GM19397 (cell line): ENCODE data around the gene PRRX2.
"Not testable (repeated sequence)": the region's sequence is repeated elsewhere in the genome, so short reads cannot be mapped to it uniquely, and the experiment has no call there.

Experiments used
- ATAC-seq: cut with Tn5 transposase; IDR thresholded peaks from one replicate; pipeline ENCODE4 v1.9.1; 2021; ENCODE audit warnings: mild to moderate bottlenecking, moderate library complexity; ENCODE audit not compliant: unreplicated experiment

The PRRX2 gene

DNA sequence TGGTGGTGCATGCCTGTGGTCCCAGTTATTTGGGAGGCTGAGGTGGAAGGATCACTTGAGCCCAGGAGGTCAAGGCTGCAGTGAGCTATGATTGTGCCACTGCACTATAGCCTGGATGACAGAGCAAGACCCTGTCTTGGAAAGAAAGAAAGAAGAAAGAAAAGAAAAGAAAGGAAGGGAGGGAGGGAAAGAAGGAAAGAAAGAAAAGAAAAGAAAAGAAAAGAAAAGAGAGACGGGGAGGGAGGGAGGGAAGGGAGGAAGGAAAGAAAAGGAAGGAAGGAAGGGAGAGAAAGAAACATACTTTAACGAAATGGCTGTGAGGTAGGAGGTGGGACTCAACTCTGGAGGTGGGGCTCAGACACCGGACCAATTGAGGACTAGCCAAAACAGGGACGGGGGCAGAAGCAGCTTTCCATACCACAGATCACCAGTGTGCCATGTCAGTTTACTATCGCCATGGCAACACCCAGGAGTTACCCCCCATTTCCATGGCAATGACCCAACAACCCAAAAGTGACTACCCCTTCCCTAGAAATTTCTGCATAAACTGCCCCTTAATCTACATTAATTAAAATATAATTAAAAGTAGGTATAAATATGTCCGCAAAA is 66.1 kb downstream of the PRRX2 start:
- no peak for ATAC-seq

DNA sequence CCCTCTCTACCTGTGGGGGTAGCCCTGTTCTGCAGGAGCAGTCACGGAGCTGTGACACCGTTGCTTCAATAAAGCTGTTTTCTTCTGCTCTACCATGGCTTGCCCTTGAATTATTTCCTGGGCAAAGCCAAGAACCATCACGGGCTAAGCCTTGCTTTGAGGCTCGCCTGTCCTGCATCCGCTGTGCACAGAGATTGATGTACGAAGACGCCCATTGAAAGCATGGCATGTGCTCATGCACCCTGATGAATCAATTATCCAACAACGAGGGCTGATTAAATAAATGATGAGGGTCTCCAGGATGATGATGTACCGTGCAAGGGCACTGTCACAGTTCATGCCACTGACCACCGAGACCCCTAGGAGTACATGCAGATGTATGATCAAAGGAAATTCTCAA is 66.7 kb downstream of the PRRX2 start:
- ATAC-seq, result no peak

DNA sequence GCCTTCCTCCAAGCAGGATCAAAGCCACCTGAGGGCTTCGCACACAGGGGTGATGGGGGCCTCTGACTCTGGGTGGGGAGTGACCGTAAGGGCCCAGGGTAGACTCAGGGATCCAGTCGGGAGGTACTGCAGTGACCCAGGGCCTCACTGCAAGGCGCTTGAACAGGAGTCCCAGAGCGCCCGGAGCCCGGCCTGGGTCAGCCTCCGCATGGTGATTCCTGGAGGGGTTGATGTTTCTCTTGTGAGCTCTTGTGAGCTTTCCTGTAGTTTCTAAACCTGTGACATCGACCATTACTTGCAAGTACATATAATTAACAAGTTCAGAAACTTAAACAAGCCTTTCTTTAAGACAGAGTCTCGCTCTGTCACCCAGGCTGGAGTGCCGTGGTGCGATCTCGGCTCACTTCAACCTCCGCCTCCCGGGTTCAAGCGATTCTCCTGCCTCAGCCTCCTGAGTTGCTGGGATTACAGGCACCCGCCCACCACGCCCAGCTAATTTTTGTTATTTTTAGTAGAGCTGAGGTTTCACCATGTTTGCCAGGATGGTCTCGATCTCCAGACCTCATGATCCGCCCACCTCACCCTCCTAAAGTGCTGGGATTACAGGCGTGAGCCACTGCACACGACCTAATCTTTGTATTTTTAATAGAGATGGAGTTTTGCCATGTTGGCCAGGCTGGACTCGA is 67.6 kb downstream of the PRRX2 start:
- ATAC-seq, result no peak

DNA sequence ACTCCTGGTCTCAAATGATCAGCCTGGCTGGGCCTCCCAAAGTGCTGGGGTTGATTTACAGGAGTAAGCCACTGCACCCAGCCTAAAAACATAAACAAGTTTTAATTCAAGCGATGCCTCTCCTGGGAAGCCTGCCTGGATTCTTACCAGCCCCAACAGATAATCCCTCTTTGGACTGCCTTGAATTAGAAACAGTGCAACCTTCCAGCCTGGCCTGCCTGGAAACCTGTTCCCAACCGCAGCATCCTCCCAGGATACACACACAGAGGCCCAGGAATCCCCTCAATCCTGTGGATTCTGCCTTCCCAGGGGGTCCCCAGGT is 68.1 kb downstream of the PRRX2 start:
- ATAC-seq, result no peak

DNA sequence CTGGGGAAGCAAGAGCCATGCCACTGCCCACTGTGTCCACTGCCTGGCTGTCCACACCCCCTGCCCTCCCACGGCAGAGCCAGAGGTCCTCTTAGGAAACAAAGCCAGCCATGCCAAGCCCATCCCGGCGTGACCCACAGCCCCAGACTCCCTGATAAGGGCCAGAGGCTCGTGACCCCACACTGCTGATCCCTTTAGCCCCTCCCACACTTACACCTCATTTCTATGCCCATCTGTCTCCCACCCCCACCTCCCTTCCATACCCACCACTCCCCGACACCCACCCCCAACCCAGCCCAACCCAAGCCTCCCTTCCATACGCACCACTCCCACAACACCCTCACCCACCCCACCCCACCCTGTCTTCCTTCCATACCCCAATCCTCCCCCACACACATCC is 70.1 kb downstream of the PRRX2 start:
- no peak for ATAC-seq

DNA sequence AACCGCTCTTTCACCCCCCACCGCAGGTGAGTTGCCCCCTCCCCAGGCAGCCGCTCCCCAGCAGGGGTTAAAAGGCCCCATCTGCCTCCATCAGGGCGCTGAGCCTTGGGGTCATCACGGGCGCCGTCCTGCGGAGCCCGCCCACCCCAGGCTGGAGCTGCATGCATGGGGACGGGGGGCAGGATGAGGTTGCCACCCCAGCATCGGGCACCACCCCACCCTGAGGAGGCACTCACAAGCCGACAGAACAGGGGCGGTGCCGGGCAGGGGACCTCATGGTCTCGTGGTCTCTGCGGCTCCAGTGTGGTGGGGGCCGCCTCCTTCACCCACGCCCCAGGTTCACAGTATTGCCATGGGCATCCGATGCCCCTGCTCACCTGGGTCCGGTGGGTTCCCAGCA is 70.9 kb downstream of the PRRX2 start:
- no peak for ATAC-seq

DNA sequence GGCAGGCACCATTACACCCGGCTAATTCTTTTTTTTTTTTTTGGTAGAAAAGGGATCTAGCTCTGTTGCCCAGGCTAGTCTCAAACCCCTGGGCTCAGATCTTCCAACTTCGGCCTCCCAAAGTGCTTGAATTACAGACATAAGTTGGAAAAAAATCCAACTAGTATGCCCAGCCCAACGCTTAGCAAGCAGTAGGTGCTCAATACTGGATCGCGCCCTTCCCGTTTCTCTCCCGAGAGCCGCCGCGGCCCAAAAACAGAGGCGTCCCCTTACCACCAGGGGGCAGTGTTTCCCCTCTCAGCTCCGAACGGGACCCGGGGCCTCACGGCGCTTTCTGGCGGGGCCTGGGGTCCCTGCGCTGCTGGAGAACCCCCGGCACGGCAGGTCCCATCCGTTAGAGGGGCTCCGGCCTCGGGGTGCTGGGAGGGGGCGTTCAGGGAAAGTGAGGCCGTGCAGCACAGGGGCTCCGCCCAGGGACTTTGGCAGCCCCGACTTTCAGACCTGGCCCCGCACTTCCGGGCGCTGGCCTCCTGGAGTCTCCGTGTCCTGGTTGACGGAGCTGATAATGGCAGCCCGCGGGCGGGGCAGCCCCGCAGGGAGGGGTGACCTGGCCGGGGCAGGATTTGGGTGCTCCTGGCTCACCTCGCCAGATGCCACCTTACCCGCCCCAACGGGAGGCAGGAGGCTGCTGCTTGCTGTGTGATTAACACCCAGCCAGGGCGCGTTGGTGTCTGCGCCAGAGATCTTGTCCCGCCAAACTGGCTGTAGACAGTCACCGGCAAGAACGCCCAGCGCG is 72.2 kb downstream of the PRRX2 start:
- no peak for ATAC-seq

DNA sequence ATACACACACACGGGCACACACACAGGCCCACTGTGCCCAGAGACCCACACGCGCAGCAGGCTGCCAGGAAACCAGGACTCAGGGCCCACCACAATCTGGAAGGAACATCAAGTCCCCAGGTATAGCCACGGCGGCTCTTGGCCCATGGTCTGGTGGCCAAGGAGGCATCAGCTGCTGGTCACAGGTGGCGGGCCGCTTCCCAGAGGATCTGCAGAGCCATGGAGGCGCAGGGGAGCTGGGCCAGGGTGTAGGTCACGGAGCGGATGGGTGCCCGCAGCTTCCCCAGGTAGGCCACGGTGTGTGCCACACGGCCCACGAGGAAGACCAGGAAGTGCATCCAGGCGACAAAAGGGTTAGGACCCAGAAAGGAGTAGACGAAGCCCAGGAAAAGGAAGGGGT is 74.0 kb downstream of the PRRX2 start:
- ATAC-seq, result no peak

DNA sequence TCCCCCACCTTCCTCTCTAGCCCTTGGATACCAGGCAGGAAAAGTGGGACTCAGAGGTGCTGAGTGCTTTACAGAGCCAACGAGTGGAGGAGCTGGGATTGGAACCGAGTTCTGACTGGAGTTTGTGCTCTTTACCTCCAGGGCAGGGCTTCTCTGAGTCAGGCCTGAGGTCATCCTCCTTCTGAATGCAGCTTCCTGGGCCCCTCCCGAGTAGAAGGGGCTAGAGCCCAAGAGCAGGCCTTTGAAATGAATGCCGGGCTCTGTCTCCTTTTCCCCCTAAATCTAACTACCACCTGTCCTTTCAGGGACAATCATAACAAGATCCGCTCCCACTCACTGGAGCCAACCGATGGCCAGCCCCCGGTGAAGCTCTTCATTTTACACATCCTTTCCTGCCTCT is 74.7 kb downstream of the PRRX2 start:
- ATAC-seq, result no peak

DNA sequence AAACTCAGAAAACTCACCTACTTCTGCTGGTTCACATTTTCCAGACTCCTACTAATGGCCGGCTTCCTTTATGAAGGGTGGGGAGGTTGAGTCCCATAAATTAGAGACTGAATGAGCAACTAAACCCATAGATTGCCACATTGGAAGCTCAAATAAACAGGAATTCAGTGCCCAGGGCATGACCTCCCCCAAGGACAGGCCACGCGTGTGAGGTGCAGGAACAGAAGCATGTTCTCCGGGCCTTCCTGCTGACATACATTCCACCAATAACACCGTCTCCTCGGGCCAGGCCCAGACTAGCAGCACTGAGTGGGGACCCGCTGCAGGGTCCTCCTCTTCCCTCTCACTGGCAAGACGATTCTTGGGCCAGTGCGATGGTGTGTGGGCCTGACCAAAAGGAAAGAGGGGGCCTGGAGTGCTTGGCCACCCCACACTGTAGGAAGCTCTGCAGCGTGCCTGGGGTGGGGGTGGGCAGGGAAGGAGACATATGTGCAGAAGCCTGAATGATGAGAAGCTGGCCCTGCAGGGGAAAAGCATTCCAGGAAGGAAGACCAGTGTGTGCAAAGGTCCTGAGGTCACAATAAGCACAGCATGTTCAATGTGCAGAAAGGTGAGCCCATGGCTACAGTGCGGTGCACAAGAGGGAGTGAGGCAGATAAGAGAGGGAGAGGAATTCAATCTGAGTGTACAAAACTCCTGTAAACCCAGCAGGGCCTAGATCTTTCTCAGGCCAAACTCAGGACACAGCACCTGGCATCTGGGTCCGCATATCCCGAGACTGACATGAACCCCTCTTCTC is 75.4 kb downstream of the PRRX2 start:
- ATAC-seq, result no peak

DNA sequence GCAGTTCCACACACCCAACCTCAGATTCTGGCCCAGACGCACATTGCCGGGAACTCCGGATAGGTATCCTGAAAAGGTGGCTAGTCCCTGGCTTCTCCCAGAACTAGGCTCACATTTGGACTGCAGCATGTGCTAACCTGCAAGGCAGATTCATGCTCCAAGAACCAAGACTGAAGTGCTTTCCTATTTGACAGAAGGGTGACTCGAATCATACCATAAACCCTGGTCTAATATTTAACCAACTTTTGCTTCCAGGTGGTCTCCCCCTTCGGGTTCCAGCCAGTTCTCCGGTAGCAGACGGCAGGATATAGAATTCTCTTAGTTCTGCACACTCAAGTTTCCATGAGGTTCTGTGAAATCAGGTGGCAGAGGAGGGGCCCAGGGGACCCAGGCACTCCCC is 79.8 kb downstream of the PRRX2 start:
- no peak for ATAC-seq

DNA sequence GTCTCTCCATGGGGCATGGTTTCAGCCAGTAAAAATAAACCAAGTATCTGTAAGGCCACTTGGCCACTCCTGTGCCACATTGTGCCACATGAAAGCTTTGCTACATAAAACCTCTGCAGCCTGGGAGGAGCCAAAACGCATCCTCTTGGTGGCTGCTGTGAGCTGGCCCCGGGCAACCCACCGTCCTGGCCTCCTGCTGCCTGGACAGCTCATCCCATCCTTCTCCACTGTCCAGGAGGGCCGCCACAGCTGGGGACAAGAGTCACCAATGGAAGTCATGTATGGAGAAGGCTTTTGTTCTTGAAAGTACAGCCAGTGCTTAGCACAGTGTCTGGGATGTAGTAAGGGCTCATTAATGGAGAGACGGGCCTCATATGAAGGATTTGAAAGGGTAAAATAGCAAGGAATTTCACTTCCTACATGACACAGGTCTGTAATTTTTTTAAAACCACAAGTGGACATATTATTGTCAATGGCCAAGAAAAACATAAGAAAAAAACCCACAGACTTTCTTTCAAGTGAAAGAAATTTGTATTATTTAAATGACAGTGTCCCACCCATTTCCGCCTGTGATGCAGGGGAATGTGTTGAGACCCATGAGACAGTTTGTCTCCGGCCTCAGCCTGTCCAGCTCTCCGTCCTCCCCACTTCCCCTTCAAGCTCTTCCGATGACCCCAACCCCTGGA is 80.8 kb downstream of the PRRX2 start:
- no peak for ATAC-seq

DNA sequence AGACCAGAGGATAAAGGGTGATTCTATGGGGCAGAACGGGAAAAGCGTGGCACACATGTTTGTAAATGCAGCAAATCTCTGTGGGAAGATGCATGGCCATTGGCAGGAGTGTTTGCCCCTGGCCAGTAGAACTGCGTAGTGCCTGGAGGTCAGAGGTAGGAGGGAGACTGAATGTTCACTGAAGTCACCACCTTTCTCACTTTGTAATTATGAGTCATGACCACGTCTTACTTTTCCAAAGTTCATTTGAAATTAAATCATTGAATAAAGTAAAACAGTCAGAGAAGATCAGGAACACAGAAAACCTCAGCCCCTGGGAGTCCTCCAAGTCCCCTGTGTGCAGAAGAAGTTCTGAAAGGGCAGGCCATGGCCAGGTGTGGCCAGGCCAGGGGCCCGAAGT is 82.8 kb downstream of the PRRX2 start:
- ATAC-seq, result no peak

DNA sequence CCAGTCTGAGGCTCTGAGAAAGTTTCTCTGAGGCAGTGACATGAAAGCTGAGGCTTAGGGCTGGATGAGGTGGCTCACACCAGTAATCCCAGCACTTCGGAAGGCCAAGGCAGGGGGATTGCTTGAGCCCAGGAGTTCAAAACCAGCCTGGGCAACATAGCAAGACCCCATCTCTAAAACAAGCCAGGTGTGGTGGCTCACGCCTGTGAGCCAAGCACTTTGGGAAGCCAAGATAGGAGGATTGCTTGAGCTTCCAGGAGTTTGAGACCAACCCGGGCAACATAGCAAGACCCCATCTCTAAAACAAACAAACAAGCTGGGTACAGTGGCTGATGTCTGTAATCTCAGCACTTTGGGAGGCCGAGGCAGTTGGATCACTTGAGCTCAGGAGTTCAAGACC is 83.6 kb downstream of the PRRX2 start:
- not testable (repeated sequence) for ATAC-seq

DNA sequence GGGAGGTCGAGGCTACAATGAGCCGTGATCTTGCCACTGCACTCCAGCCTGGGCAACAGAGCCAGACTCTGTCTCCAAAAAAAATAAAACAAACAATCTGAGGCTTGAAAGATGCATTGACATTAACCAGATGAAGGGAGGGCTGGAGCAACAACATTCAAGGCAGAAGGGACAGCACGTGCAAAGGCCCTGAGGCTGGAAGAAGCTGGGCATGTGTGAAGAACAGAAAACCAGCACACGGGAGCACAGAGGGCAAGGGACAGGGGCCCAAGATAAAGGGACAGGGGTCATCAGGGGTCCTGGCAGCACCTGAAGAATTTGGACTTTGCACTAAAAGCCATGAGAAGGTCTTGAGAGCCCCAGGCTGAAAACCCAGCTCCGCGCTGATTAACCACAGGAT is 84.1 kb downstream of the PRRX2 start:
- no peak for ATAC-seq

DNA sequence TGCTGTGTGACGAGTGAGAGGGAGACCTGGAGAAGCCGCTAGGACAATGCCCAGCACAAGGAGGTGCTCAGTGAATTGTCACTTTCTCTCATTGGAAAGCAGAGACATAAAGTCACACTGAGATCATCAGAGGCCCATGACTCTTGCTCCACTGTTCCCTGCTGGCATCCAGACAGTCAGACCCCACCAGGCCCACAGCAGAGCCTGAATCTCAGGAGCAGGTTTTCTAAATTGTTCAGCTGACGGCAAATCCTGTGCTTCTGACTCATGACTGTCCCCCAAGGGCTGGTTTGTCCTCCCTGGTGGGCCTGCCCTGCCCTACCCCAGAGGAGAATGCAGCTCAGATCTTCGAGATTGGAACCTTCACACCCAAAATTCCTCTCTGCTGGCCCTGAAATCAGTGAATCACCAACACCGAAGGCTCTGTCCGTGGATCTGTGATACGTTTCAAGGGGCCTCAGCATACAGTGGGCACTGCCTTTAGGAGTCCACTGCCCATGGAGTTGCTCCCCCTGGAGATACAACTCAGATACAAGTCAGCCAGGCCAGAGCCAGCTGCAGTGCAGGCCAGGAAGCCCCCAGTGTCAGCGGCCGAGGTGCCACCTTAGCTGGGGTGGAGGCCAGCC is 84.7 kb downstream of the PRRX2 start:
- no peak for ATAC-seq

DNA sequence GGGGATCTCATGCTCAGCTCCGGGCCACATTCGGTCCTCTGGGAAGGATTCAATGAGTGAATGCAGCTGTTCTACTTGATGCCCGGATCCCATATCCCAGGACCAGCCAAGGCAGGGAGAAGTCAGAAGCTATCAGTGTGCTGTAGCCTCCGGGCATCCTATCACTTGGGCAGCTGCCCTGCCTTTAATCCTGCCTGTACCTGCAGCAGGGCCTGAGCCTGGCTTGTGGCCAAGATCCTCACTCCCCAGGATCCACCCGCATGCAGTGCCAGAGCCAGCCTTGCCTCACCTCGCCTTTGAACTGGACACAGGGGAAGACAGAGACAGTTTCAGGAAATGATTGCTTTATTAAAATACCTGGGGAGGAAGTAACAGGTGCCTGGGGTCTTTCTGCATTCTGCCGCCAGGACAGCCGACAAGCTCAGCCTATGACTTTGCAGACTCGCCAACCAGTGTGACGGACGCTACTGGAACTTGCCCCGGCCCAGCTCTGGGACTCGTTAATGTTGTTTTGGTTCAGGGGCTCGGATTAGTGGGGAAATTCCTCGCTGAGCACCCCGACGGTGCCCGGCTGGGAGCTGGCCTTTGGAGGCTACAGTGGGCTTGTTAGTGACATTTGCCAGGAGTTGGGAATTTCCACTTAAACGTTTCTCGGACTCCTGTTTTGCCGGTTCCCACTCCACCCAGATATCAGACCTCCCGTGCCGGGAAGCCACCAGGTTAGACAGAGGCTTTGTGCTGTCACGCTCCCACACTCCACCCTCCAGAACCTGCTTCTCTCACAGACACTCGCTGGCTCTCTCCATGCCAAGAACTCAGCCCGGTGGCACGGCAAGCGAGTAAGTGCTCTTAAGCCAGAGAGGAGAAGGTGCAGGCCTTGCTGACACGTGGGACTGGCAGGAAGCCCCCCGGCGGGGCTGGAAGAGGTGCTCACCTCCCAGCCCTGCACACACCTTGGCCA is 86.7 kb downstream of the PRRX2 start:
- ATAC-seq, result no peak

DNA sequence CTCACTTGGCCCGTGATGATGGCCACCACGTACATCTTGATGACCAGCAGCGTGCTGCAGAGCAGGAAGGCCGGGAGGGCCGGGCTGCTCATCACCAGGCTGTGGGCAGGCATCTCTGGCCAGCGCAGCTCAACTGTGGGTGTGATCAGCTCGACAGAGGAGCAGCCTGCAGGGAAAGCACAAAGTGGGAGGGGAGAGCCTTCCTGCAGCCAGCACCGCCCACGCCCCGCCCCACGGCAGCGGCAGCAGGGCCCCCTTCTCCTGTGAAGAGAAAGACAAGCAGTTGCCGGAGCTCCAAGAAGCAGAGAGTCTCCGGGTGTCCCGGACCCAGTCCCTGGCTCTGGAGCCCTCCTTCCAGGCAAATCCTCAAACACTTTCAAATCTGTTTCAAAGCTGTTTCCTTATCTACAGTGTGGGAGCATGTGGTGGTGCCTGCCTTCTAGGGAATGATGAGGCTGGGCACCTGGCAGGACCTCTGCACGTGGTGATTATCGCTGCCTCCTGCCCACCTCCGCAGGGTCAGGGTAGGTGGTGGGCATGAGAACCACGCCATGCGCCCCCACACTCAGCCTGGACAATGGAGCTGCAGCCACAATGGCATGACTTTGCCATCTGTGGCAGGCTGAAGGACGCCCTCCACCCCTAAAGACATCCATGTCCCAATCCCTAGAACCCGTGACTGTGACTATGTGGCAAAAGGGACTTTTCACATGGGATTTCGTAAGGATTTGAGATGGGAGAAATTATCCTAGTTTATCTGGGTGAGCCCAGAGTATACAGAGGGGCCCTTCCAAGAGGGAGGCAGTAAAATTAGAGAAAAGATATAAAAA is 87.7 kb downstream of the PRRX2 start, which contains the start of gene PTGES:
Gene PTGES, minus strand, starts transcription at position 143 of the 830 bp plus-strand sequence. Its CDS starts 30 bp downstream, at position 113.
- no peak for ATAC-seq
